K562 (cell line): ENCODE data around the gene NEDD4.

Experiments used
- ATF3 ChIP-seq, 2 experiments: fragments of 450-650 bp in 1 of 2; sonication (generic) in 1 of 2; formaldehyde crosslinking in 1 of 2; IDR thresholded peaks in 1 of 2; conservative IDR thresholded peaks in 1 of 2; 2 replicates each; pipeline versions ENCODE4 v1.6.1 to v1.8.1; 2016 to 2023; ENCODE audit warnings: mild to moderate bottlenecking in 2 of 2, moderate library complexity in 2 of 2, inconsistent platforms in 1 of 2, missing genetic modification reagents in 1 of 2
- CTCF ChIP-seq, 3 experiments: IDR thresholded peaks in 2 of 3; conservative IDR thresholded peaks in 1 of 3; 2 replicates each; pipeline ENCODE4 v1.5.1; 2011 to 2012; ENCODE audit warnings: low read length in 3 of 3, mild to moderate bottlenecking in 3 of 3, control low read depth in 2 of 3, improper control_type of control experiment in 1 of 3, inconsistent platforms in 1 of 3, low read depth in 1 of 3, mixed read lengths in 1 of 3, moderate library complexity in 1 of 3; ENCODE audit not compliant: insufficient read depth in 2 of 3
- EZH2 ChIP-seq: IDR thresholded peaks from 2 replicates; pipeline ENCODE4 v1.6.1; 2012; ENCODE audit warnings: low read depth, mild to moderate bottlenecking, inconsistent platforms, low read length, borderline replicate concordance
- JUN ChIP-seq, 2 experiments: sonication (generic) in 1 of 2; formaldehyde crosslinking in 1 of 2; IDR thresholded peaks; 2 replicates each; pipeline versions ENCODE4 v1.6.1 to v1.8.0; 2012 to 2022; ENCODE audit warnings: borderline replicate concordance in 2 of 2, mild to moderate bottlenecking in 2 of 2, improper control_type of control experiment in 1 of 2, low read depth in 1 of 2, low read length in 1 of 2, missing genetic modification reagents in 1 of 2
- KLF16 ChIP-seq: IDR thresholded peaks from 2 replicates; pipeline ENCODE4 v1.6.1; 2016; ENCODE audit warnings: antibody characterized with exemption
- NR2F6 ChIP-seq: fragments of 450-650 bp; formaldehyde crosslinking; IDR thresholded peaks from 2 replicates; pipeline ENCODE4 v1.4.0; 2020; ENCODE audit warnings: mild to moderate bottlenecking
- POLR2G ChIP-seq: fragments of 200-400 bp; formaldehyde crosslinking; IDR thresholded peaks from 2 replicates; pipeline ENCODE4 v1.6.1; 2017; ENCODE audit warnings: low read depth, mild to moderate bottlenecking, antibody characterized with exemption, low read length, moderate library complexity
- RBM15 ChIP-seq: fragments of 200-400 bp; formaldehyde crosslinking; IDR thresholded peaks from 2 replicates; pipeline ENCODE4 v1.6.1; 2018; ENCODE audit warnings: mild to moderate bottlenecking, low read length, moderate library complexity; ENCODE audit not compliant: insufficient read depth
- ZBTB26 ChIP-seq: fragments of 450-650 bp; formaldehyde crosslinking; IDR thresholded peaks from 2 replicates; pipeline ENCODE4 v1.4.0; 2022; ENCODE audit warnings: missing genetic modification characterization
- ZNF263 ChIP-seq: sonication (generic); formaldehyde crosslinking; IDR thresholded peaks from 2 replicates; pipeline ENCODE4 v1.8.0; 2022; ENCODE audit warnings: mild to moderate bottlenecking, missing genetic modification reagents, borderline replicate concordance
- ZNF41 ChIP-seq: fragments of 250-450 bp; sonication (Bioruptor Pico); conservative IDR thresholded peaks from 2 replicates; pipeline ENCODE4 v1.4.0; 2020; ENCODE audit warnings: mild to moderate bottlenecking
- ZZZ3 ChIP-seq: fragments of 450-650 bp; IDR thresholded peaks from 2 replicates; pipeline ENCODE4 v1.6.1; 2016; ENCODE audit warnings: antibody characterized with exemption, mild to moderate bottlenecking, moderate library complexity

- TF ChIP-seq ZZZ3 (no peak), CTCF (IDR thresholded peaks at IDR 0.05 in 2 of 3, conservative IDR thresholded peaks at IDR 0.05 in 1 of 3; ENCODE audit: insufficient read depth in 2 of 3, low read depth in 1 of 3, low read length in 3 of 3) (no peak), ZBTB26 (no peak), ATF3 (IDR thresholded peaks at IDR 0.05) (no peak), ATF3 (CRISPR knock-in tag; conservative IDR thresholded peaks at IDR 0.05) (no peak), NR2F6 (CRISPR knock-in tag) (no peak), ZNF41 (CRISPR knock-in tag) (no peak), JUN (IDR thresholded peaks at IDR 0.05; ENCODE audit: borderline replicate concordance, low read depth, low read length) (no peak), JUN (CRISPR knock-in tag; IDR thresholded peaks at IDR 0.05; ENCODE audit: borderline replicate concordance) (no peak), EZH2 (no peak), ZNF263 (CRISPR knock-in tag) (no peak), KLF16 (no peak), RBM15 (no peak), POLR2G (no peak)
Observed at GRCh38 chr15:56042498-56042897, 49.1 kb upstream of the NEDD4 start.
